Esophagus muscularis mucosa (tissue), 4 donors: ENCODE data around the gene ELP1.

Experiments
- EP300 ChIP-seq: sonication (generic); formaldehyde crosslinking; IDR thresholded peaks from one replicate; pipeline ENCODE4 v1.6.1; 2017; ENCODE audit warnings: antibody characterized with exemption
- POLR2A ChIP-seq: fragments of 450-650 bp; IDR thresholded peaks from one replicate; pipeline ENCODE4 v1.6.1; 2017; ENCODE audit warnings: antibody characterized with exemption, moderate library complexity, mild to moderate bottlenecking, low read depth
- POLR2AphosphoS5 ChIP-seq, 2 donors: sonication (generic); formaldehyde crosslinking; IDR thresholded peaks; one replicate each; pipeline ENCODE4 v1.6.1; 2017; ENCODE audit warnings: antibody characterized with exemption in 2 of 2
- TF ChIP-seq, protein P1 (sequence below), 3 experiments: fragments of 200-600 bp in 2 of 3; fragments of 450-650 bp in 1 of 3; sonication (generic) in 2 of 3; IDR thresholded peaks; one replicate each; pipeline ENCODE4 v1.5.1; 2017 to 2019; ENCODE audit warnings: antibody characterized with exemption in 3 of 3, mild to moderate bottlenecking in 2 of 3, moderate library complexity in 1 of 3

DNA sequence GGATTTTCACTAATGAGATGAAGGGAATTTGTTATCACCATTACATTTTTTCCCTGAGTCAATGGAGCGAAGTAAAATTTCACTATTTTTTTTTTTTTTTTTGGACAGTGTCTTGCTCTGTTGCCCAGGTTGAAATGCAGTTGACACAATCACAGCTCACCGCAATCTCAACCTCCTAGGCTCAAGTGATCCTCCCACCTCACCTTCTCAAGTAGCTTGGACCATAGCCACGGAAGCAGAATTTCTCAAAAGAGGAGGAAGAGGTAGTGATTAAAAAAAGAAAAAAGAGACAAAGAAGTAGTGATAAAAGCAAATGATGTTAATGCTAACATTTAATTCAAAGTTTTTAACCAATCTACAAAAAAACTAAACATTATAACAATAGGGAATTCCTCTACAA is 29.8 kb downstream of the ELP1 start:
- TF ChIP-seq, protein P1, sequence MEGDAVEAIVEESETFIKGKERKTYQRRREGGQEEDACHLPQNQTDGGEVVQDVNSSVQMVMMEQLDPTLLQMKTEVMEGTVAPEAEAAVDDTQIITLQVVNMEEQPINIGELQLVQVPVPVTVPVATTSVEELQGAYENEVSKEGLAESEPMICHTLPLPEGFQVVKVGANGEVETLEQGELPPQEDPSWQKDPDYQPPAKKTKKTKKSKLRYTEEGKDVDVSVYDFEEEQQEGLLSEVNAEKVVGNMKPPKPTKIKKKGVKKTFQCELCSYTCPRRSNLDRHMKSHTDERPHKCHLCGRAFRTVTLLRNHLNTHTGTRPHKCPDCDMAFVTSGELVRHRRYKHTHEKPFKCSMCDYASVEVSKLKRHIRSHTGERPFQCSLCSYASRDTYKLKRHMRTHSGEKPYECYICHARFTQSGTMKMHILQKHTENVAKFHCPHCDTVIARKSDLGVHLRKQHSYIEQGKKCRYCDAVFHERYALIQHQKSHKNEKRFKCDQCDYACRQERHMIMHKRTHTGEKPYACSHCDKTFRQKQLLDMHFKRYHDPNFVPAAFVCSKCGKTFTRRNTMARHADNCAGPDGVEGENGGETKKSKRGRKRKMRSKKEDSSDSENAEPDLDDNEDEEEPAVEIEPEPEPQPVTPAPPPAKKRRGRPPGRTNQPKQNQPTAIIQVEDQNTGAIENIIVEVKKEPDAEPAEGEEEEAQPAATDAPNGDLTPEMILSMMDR (IDR thresholded peaks at IDR 0.05), result no peak
- TF ChIP-seq EP300, result no peak
- no peak for TF ChIP-seq POLR2A
- no peak for TF ChIP-seq POLR2AphosphoS5 (IDR thresholded peaks at IDR 0.05)
